SK-N-SH treated with all-trans-retinoic acid at 6 μM for 48 hours (cell line): Measurements from ENCODE around the gene RAI14.

Source experiments
- ATAC-seq: fragments of 200-7000 bp; cut with Tn5 transposase; 3 replicates; pipeline ENCODE4 v1.9.1; 2020; ENCODE audit warnings: mild to moderate bottlenecking, moderate library complexity
- BACH2 ChIP-seq: fragments of 250-450 bp; sonication (Bioruptor Pico); IDR thresholded peaks from 2 replicates; pipeline ENCODE4 v1.9.0; 2021; ENCODE audit warnings: mild to moderate bottlenecking, borderline replicate concordance
- CSDC2 ChIP-seq: fragments of 250-450 bp; sonication (Bioruptor Pico); IDR thresholded peaks from 2 replicates; pipeline ENCODE4 v1.5.0; 2020; ENCODE audit warnings: mild to moderate bottlenecking, moderate library complexity
- ESRRG ChIP-seq: fragments of 250-450 bp; sonication (Bioruptor Pico); IDR thresholded peaks from 2 replicates; pipeline ENCODE4 v1.6.1; 2021; ENCODE audit warnings: mild to moderate bottlenecking
- GLIS3 ChIP-seq: fragments of 250-450 bp; sonication (Bioruptor Pico); IDR thresholded peaks from 2 replicates; pipeline ENCODE4 v1.5.0; 2020; ENCODE audit warnings: mild to moderate bottlenecking, moderate library complexity
- ISL1 ChIP-seq: fragments of 250-450 bp; sonication (Bioruptor Pico); IDR thresholded peaks from 2 replicates; pipeline ENCODE4 v2.1.2; 2022; ENCODE audit warnings: mild to moderate bottlenecking, moderate library complexity
- OSR1 ChIP-seq: fragments of 250-450 bp; sonication (Bioruptor Pico); IDR thresholded peaks from 2 replicates; pipeline ENCODE4 v1.8.0; 2022; ENCODE audit warnings: moderate library complexity, mild to moderate bottlenecking, inconsistent platforms
- PPARA ChIP-seq: fragments of 250-450 bp; sonication (Bioruptor Pico); IDR thresholded peaks from 2 replicates; pipeline ENCODE4 v1.5.0; 2020; ENCODE audit warnings: mild to moderate bottlenecking, borderline replicate concordance
- RARB ChIP-seq: fragments of 250-450 bp; sonication (Bioruptor Pico); IDR thresholded peaks from 2 replicates; pipeline ENCODE4 v1.8.0; 2021; ENCODE audit warnings: mild to moderate bottlenecking, moderate library complexity
- SNAI2 ChIP-seq: fragments of 250-450 bp; sonication (Bioruptor Pico); IDR thresholded peaks from 2 replicates; pipeline ENCODE4 v1.5.0; 2020; ENCODE audit warnings: mild to moderate bottlenecking, moderate library complexity
- TCF4 ChIP-seq: fragments of 250-450 bp; sonication (Bioruptor Pico); IDR thresholded peaks from 2 replicates; pipeline ENCODE4 v1.8.0; 2021; ENCODE audit warnings: mild to moderate bottlenecking, moderate library complexity, borderline replicate concordance
- TOX ChIP-seq: fragments of 250-450 bp; sonication (Bioruptor Pico); IDR thresholded peaks from 2 replicates; pipeline ENCODE4 v1.8.0; 2021; ENCODE audit warnings: mild to moderate bottlenecking, moderate library complexity, borderline replicate concordance
- TSHZ2 ChIP-seq: fragments of 250-450 bp; sonication (Bioruptor Pico); IDR thresholded peaks from 2 replicates; pipeline ENCODE4 v1.5.0; 2020; ENCODE audit warnings: mild to moderate bottlenecking, moderate library complexity
- ZFP30 ChIP-seq: fragments of 450-650 bp; formaldehyde crosslinking; IDR thresholded peaks from 2 replicates; pipeline ENCODE4 v1.5.0; 2022; ENCODE audit warnings: mild to moderate bottlenecking, moderate library complexity
- ZNF565 ChIP-seq: fragments of 450-650 bp; formaldehyde crosslinking; conservative IDR thresholded peaks from 2 replicates; pipeline ENCODE4 v1.5.0; 2020; ENCODE audit warnings: low read depth, mild to moderate bottlenecking, moderate library complexity
- ZNF70 ChIP-seq: fragments of 450-650 bp; formaldehyde crosslinking; IDR thresholded peaks from 2 replicates; pipeline ENCODE4 v1.5.0; 2020; ENCODE audit warnings: mild to moderate bottlenecking, moderate library complexity
- ZNF8 ChIP-seq: fragments of 450-650 bp; formaldehyde crosslinking; IDR thresholded peaks from 2 replicates; pipeline ENCODE4 v1.5.0; 2020; ENCODE audit warnings: mild to moderate bottlenecking, moderate library complexity
- TF ChIP-seq, protein P1 (sequence below): fragments of 250-450 bp; sonication (Bioruptor Pico); IDR thresholded peaks from 2 replicates; pipeline ENCODE4 v1.5.1; 2020; ENCODE audit warnings: low read depth, mild to moderate bottlenecking, moderate library complexity
- TF ChIP-seq, protein P2 (sequence below): fragments of 250-450 bp; sonication (Bioruptor Pico); IDR thresholded peaks from 2 replicates; pipeline ENCODE4 v1.8.0; 2020; ENCODE audit warnings: mild to moderate bottlenecking, moderate library complexity, borderline replicate concordance

The RAI14 gene

DNA sequence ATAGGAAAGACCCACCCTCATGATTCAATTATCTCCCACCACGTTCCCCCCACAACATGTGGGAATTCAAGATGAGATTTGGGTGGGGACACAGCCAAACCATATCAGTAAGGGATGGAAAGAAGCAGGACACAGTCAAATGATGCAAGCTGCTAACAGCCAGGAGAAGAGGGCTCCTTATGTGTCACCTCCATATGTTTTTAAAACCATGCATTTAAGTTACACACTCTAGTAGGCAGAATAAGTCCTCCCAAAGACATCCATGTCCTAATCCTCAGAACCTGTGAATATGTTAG is 178.6 kb downstream of the RAI14 start:
- TF ChIP-seq ZNF565: no peak
- no peak for TF ChIP-seq OSR1
- no peak for TF ChIP-seq TOX (CRISPR knock-in tag)
- TF ChIP-seq CSDC2 (CRISPR knock-in tag): no peak
- ATAC-seq: no peak

DNA sequence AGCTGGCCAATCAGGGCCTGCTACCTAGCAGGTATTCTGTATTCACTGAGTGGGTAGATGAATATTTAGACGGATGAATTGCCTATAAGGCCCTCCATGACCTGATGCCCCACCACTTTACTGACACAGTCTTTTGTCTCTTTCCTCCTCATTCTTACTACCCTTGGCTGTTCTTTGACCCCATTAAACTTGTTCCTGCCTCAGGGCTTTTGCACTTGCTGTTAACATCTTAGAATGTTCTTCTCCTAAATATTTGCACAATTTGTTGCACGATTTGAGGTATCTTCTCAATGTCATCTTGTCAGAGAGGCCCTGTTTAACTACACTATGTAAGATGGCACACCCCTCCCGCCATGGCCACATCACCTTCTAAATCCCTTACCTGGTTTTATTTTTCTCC is 179.5 kb downstream of the RAI14 start:
- no peak for ATAC-seq
- TF ChIP-seq, protein P1, sequence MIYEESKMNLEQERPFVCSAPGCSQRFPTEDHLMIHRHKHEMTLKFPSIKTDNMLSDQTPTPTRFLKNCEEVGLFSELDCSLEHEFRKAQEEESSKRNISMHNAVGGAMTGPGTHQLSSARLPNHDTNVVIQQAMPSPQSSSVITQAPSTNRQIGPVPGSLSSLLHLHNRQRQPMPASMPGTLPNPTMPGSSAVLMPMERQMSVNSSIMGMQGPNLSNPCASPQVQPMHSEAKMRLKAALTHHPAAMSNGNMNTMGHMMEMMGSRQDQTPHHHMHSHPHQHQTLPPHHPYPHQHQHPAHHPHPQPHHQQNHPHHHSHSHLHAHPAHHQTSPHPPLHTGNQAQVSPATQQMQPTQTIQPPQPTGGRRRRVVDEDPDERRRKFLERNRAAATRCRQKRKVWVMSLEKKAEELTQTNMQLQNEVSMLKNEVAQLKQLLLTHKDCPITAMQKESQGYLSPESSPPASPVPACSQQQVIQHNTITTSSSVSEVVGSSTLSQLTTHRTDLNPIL (CRISPR knock-in tag): no peak
- no peak for TF ChIP-seq TSHZ2
- no peak for TF ChIP-seq ZNF70 (CRISPR knock-in tag)
- TF ChIP-seq BACH2 (CRISPR knock-in tag): no peak
- TF ChIP-seq TCF4: no peak
- TF ChIP-seq ZNF565: no peak
- no peak for TF ChIP-seq ISL1 (CRISPR knock-in tag)
- no peak for TF ChIP-seq ZNF8 (CRISPR knock-in tag)
- no peak for TF ChIP-seq GLIS3
- TF ChIP-seq, protein P2, sequence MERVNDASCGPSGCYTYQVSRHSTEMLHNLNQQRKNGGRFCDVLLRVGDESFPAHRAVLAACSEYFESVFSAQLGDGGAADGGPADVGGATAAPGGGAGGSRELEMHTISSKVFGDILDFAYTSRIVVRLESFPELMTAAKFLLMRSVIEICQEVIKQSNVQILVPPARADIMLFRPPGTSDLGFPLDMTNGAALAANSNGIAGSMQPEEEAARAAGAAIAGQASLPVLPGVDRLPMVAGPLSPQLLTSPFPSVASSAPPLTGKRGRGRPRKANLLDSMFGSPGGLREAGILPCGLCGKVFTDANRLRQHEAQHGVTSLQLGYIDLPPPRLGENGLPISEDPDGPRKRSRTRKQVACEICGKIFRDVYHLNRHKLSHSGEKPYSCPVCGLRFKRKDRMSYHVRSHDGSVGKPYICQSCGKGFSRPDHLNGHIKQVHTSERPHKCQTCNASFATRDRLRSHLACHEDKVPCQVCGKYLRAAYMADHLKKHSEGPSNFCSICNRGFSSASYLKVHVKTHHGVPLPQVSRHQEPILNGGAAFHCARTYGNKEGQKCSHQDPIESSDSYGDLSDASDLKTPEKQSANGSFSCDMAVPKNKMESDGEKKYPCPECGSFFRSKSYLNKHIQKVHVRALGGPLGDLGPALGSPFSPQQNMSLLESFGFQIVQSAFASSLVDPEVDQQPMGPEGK (CRISPR knock-in tag): no peak
- no peak for TF ChIP-seq RARB (CRISPR knock-in tag)
- no peak for TF ChIP-seq SNAI2
- no peak for TF ChIP-seq TOX (CRISPR knock-in tag)
- no peak for TF ChIP-seq CSDC2 (CRISPR knock-in tag)
- no peak for TF ChIP-seq ZFP30
- no peak for TF ChIP-seq ESRRG (CRISPR knock-in tag)

- ATAC-seq: peak; percentile 93
- TF ChIP-seq ZNF565 (no peak), PPARA (CRISPR knock-in tag) (no peak), BACH2 (CRISPR knock-in tag) (no peak), TSHZ2 (no peak), ESRRG (CRISPR knock-in tag) (no peak), SNAI2 (no peak), TCF4 (no peak)
- TF ChIP-seq, protein P1 (CRISPR knock-in tag): no peak
- TF ChIP-seq, all 23 proteins: peak for 0
Observed at GRCh38 chr5:34838785-34839714, 182.9 kb downstream of the RAI14 start, which contains the start of gene TTC23L. Gene TTC23L, plus strand, starts transcription at chr5:34839164. Its CDS starts 1,508 bp downstream, at chr5:34840672.
